Stimulated activated CD8-positive, alpha-beta memory T cell treated with anti-CD3 and anti-CD28 coated beads, Interleukin-12 subunit alpha, Interleukin-12 subunit beta, amount 100 ng/mL, for 24 hours (primary cell): ENCODE data around the gene MTX1.
"Not testable (repeated sequence)": the region's sequence is repeated elsewhere in the genome, so short reads cannot be mapped to it uniquely, and the experiment has no call there.

Experiments
- DNase-seq: peaks from one replicate; pipeline ENCODE4 v3.0.0-alpha.2; 2020; ENCODE audit errors: extremely low read depth

Gene MTX1

GRCh38 chr1:155188268-155188667 lies 20.2 kb upstream of the MTX1 start:
- no peak for DNase-seq

DNA sequence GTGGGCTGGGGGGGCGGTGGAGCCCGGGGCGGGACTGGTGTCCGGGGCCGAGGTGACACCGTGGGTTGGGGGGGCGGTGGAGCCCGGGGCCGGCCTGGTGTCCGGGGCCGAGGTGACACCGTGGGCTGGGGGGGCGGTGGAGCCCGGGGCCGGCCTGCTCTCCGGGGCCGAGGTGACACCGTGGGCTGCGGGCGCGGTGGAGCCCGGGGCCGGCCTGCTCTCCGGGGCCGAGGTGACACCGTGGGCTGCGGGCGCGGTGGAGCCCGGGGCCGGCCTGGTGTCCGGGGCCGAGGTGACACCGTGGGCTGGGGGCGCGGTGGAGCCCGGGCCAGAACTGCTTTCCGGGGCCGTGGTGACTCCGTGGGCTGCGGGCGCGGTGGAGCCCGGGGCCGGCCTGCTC lies 18.6 kb upstream of the MTX1 start:
- DNase-seq: not testable (repeated sequence)

DNA sequence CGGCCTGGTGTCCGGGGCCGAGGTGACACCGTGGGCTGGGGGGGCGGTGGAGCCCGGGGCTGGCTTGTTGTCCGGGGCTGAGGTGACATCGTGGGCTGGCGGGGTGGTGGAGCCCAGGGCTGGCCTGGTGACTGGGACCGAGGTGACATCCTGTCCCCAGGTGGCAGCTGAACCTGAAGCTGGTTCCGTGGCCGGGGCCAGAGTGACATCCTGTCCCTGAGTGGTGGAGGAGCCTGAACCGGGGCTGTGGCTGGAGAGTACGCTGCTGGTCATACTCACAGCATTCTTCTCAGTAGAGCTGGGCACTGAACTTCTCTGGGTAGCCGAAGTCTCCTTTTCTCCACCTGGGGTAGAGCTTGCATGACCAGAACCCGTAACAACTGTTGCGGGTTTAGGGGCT lies 16.6 kb upstream of the MTX1 start:
- no peak for DNase-seq

DNA sequence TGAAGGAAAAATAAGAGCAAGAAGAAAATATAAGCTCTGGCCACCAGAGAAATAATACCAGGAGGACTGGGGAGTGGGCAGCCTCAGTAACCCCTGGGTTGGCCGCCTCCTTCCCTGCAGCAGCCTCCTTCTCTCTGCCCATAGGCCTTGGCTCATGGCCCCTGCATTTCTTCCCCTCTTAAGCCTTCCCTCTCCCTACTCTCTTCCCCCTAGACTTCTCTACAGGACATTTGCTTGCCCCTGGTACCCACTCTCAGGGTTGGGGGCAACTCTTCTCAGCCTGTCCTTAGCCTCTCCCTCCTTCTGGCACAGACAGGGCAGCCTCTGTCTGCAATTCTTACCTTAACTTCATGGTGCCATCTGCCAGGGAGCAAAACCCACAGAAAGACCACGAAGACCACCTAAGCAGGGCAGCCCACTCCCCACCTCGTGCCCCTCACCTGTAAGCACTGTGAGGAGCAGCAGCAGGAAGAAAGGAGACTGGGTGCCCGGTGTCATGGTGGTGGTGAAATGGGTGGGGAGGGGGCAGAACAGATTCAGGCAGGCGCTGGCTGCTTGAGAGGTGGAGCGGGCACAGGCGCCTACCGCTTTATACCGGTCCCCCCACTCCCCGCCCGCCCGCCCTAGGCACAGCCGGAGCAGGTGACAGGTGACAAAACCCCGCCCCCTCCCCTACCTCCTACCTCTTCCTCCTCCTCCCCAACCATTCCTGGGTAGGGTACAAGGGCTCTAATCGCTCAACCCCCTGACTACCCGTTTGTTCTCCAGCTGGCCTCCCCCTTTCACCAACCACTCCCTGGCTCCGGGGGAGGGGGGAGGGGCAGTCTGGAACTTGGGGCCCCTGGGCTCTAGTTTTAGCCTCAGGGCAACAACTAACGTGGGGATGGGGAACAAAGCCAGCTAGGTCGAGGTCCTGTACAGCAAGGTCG lies 15.9 kb upstream of the MTX1 start:
- DNase-seq: no peak

DNA sequence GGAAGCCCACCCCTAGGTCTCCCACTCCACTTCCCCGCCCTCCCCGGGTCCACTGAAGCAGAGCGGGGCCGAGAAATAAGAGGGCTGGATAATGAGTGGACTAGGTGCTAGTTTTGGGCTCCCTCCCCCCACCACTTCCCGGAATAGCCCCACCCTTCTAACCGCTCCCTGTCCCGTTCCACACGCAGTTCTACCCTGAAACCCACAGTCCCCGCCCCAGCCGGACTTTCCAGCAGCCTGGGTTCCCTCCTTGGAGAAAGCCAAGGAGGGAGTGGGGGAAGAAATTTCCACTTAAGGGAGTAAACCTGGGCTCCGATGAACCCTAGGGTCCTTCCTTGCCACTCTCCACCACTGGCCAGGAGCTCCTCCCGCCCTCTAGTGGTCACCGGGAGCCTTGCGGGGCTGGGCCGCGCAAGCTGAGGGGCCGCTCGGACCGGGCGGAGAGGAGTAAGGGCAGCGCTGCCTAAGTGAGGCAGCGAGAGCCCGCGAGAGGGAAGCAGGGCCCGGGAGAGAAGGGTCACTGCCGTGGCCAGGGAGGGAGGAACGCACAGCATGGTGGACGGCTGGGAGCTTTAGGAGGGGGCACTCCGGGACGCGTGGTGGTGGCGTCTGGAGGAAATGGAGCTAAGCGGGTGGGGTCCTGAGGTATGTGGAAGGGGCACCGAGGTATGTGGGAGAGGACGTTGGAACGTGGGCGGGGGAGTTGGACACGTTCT lies 15.1 kb upstream of the MTX1 start:
- DNase-seq: peak; percentile 68

DNA sequence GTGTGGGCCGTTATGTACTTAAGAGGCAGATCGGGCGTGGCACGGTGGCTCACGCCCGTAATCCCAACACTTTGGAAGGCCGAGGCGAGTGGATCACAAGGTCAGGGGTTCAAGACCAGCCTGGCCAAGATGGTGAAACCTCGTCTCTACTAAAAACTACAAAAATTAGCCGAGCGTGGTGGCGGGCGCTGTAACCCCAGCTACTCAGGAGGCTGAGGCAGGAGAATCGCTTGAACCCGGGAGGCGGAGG lies 14.6 kb upstream of the MTX1 start:
- not testable (repeated sequence) for DNase-seq

- no peak for DNase-seq
Observed at GRCh38 chr1:155195201-155196102, 13.0 kb upstream of the MTX1 start.

DNA sequence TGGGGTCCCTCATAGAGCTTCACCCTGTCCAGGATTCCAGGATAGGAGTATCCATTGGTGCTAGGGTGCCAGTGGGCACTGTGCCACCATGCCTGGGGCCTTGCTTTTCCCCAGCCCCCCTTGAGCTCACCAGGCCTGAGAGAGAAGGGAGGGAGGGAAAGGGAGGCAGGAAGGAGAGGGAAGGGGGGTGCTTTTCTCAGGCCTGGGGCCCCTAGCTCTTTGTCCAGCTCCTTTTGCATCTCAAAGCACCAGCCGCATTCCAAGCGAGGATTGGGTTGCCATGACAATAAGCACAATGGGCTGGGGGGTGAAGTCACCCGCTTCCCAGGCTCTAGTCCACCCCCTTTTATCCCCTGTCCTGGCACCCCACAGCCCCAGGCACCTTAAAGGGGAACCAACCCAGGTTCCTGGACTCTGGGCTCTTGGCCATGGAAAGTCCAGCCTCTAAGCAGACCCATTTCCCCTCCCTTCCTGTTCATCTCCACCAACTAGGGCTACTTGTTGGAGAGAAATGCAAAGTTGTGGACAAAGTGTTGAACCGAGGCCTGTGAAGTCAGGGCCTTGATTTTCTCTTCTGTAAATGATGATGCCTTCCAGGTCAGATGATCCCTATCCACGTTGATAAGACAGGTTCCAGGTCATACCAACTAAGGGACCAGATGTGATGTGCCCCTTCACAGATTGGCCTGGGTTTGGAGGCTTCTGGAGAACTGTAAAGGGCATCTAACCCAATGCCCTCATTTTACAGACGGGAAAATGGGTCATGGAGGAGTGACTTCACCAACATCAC lies 12.2 kb upstream of the MTX1 start:
- no peak for DNase-seq

- DNase-seq: no peak
Observed at GRCh38 chr1:155196893-155197638, 11.4 kb upstream of the MTX1 start.

DNA sequence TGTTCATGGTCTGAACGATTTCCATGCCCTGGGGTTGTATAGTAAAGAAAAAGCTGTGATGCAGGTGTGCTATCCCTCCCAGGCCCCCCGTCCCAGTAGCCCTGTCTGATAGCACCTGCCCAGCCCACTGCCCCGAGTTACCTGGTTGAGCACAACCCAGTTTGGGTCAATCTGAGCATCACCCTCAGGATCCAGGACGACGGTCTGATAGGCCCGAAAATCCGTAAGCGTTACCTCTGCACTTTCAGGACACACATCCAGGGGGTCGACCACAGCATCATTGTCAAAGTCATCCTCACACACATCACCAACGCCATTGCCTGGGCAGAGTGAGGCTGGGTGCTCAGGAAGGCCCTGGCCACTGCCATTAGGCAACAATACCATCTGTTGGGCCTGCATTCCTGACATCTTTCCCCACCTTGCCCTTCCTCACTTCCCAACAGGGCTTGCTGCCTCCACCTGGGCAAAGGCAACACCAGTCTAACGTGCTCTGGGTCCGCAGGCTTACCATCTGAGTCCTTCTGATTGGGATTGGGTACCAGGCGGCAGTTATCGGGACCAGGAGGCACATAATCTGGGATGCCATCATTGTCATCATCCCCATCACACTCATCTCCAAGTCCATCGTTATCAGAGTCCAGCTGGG lies 10.5 kb upstream of the MTX1 start:
- no peak for DNase-seq

- no peak for DNase-seq
Observed at GRCh38 chr1:155198547-155198906, 10.0 kb upstream of the MTX1 start.

DNA sequence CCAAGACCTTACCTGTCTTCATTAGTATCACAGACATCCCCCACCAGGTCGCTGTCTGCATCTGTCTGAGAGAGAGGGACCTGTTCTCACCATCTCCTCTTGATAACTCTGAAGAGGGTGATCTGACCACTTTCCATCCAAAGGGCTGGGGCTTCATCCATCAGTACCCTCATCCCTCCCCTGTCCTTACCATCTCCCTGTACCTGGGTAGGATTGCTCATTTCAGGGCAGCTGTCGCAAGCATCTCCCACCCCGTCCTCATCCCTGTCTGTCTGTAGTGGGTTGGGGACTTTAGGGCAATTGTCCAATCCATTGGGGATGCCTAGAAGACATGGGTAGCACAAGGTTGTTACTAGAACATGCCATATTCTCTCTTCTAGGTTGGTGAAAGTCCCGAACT lies 8.7 kb upstream of the MTX1 start:
- DNase-seq: no peak

DNA sequence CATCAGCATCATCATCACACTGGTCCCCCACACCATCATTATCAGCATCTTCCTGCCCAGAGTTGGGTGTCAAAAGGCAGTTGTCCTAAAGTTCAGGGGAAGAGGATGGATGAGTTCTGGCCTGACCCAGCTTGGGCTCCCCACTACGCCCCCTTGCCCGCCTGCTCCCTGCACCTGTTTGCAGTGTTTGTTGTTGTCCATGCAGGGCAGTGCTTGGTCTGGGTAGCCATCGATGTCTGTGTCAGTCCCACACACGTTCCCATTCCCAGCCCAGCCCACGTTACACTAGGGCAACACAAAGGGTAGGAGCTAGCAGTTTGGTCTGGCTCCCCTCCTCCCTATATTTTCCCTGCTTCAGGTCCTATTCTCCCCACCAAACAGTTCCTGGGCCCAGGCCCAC lies 7.6 kb upstream of the MTX1 start:
- no peak for DNase-seq

DNA sequence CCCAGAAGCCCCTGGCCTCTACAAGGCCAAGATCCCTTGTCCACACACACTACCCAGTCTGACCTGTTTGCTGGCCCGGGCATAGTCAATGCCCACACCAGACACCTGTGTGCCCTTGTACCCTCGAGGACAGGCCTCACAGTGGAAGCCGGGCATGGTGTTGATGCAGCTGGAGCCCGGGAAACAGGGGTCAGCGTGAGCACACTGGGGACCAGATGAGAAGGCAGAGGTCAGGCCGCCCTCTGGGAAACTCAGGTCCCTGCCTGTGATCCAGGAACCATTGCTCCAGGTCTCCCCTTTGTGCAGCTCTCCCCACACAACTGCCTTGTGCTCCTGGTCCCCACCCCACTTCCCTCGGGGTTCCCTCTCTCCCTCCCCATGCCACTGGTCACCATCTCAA lies 6.3 kb upstream of the MTX1 start:
- DNase-seq: no peak

- no peak for DNase-seq
Observed at GRCh38 chr1:155202731-155203515, 5.6 kb upstream of the MTX1 start.

- DNase-seq: no peak
Observed at GRCh38 chr1:155205035-155205434, 3.5 kb upstream of the MTX1 start.

DNA sequence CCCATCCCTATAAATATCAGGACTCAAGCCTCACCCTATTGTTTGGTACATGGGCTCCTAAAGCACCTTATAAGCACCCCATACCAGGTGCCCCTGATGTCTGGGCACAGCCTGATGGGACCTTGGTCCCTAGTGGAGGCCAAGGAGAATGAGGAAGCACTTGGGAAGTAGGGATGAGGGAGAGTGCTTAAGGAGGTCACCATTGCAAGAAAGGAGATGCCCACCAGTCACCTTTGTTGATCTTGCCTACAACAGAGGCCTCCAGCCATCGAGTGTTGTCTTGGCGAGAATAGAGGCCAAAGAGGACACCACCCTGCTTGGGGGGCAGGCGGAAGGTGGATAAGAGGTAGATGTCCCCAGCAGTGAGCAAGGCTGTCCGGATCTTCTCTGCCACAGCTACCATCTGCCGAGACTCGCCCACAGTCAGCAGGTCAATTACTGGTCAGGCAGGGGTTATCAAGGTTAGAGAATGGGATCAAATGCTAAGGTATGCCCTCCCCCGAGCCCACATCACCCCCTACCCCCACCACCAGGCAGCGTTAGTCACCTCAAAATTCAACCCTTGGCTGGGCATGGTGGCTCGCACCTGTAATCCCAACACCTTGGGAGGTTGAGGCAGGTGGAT lies 2.4 kb upstream of the MTX1 start:
- no peak for DNase-seq

- DNase-seq: peak; percentile 69
Observed at GRCh38 chr1:155206891-155207805, 1.3 kb upstream of the MTX1 start.
